ENCODE measurements around the gene CHID1.

DNA sequence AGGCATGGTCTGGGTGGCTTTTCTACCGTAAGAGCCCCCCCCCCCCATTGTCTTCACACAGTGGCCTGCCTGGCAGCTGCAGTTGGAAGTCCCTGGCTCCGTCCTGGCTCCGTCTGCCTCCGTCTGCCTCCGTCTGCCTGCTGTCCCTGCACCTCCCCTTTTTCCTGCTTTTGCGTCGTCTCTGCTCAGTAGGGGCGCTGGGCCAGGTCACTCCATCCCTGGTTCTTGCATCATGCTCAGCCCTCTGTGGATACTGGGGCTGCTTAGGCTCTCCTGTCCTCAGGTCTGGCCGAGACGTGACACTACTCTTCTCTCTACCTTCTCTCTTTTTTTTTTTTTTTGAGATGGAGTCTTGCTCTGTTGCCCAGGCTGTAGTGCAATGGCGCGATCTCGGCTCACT, 42.9 kb upstream of the CHID1 start:
- TF ChIP-seq, protein P1, sequence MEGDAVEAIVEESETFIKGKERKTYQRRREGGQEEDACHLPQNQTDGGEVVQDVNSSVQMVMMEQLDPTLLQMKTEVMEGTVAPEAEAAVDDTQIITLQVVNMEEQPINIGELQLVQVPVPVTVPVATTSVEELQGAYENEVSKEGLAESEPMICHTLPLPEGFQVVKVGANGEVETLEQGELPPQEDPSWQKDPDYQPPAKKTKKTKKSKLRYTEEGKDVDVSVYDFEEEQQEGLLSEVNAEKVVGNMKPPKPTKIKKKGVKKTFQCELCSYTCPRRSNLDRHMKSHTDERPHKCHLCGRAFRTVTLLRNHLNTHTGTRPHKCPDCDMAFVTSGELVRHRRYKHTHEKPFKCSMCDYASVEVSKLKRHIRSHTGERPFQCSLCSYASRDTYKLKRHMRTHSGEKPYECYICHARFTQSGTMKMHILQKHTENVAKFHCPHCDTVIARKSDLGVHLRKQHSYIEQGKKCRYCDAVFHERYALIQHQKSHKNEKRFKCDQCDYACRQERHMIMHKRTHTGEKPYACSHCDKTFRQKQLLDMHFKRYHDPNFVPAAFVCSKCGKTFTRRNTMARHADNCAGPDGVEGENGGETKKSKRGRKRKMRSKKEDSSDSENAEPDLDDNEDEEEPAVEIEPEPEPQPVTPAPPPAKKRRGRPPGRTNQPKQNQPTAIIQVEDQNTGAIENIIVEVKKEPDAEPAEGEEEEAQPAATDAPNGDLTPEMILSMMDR (conservative IDR thresholded peaks at IDR 0.05) = no peak
- no peak for TF ChIP-seq EZH2 (IDR thresholded peaks at IDR 0.05; ENCODE audit: low read depth)

Data from PC-9 (cell line).